Germinal center (tissue), 1 donor: ENCODE measurements around the gene HSPH1.
"Not testable (repeated sequence)": the region's sequence is repeated elsewhere in the genome, so short reads cannot be mapped to it uniquely, and the experiment has no call there.

Experiments
- DNase-seq: peaks from one replicate; pipeline ENCODE4 v3.0.0; 2012; ENCODE audit warnings: mixed read lengths, low spot score

The HSPH1 gene

GRCh38 chr13:31131470-31131961, 30.2 kb downstream of the HSPH1 start:
- no peak for DNase-seq

GRCh38 chr13:31129419-31129818, 32.3 kb downstream of the HSPH1 start:
- DNase-seq: no peak

DNA sequence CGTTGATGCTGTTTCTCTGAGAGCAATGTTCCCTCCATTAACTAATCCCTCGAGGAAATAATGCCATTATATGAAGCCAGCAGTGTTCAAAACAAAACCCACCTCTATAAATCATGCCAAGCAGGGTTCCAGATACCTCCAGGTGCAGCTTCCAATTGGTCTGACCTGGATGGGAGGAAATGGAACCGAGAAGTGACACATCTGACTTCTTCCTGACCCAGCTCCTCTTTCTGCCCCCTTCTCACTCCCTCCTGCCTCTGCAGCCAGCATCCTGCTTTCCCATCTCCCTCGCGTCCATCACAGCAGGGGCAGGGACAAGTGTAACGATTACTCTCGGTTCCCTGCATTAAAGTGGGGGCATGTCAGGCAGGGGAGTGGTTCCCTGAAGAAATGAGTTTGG, 37.5 kb downstream of the HSPH1 start:
- DNase-seq: no peak

DNA sequence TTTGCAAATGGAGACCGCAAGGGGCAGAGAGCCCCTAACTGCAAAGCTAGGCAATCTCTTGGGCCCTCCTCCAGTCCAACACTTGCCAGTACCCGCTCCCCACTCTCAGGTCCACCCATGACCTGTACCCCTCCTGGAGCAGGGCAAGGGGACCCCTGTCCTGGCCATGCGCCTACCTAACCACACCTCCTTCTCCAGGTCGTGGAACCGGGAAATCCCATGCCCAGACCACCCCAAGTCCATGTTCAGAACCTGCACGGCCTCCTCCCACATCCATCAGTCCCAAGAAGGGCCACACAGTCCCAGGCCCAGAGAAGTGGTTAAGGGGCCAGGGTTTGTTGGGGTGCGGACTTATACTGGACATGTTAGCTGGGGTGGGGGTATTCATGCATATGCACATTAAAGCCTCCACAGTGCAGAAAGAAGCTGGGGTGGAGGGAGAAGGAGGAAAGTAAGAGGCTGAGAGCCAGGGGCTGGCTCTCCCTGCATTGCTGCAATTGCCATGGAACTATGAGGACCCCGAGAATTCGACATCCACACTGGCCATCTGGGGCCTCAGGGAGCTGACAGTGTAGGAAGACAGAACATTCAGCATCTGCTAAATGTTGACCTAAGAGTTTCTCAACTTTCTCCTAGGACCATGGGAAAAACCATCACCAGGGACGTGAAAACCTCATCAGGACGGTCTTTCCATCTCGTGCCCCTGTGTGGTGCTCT, 39.0 kb downstream of the HSPH1 start:
- DNase-seq: no peak

DNA sequence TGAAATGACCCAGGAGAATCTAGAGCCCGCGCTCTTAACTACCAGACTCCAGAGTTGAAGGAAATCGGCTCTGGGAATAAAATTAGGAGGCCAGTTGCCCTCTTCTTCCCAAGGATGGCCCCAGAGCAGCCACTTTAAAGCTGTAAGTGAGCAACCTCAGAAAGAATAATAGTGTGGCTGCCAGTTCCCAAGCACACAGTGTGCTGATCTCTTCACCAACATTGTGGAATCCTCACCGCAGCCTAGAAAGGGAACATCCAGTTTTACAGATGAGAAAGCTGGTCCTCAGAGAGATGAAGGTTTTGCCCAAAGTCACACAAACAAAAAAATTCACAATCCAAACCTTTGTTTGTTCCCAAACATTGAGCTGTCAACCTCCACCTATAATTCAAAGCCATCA, 39.6 kb downstream of the HSPH1 start:
- DNase-seq: no peak

DNA sequence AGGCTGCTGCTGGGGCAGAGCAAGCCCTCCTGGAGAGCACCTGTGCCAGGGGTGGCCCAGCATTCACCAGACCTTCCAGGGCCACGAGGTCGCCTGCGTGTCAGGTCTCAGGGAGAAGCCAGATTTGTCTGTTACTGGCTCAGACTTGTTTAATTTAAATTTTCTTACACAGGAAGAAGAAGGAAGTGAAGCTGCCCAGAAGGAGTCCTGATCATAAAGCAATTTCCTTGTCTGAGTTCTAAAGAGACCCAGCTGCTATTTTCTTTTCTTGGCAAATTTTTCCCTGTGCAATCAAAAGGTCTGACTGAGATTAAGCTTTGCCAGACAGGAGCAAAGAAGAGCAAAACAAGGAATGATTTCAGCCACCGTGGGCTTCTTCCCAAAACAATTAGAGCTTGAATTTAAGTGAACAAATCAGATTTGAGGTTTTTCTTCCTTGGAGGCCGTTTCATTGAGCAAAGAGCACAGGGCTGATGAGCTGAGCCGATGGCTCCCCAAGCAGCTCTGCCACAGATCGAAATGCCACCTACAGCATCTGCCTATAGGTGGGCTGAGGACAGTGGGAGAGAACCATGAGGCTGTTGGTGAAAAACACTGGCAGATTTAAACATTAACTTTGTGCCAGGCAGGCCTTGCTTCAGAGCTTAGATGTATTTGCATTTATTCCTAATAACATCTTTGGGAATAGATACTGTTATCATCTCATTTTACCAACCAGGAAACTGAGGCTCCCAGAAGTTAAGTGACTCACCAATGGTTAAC, 40.1 kb downstream of the HSPH1 start:
- no peak for DNase-seq

DNA sequence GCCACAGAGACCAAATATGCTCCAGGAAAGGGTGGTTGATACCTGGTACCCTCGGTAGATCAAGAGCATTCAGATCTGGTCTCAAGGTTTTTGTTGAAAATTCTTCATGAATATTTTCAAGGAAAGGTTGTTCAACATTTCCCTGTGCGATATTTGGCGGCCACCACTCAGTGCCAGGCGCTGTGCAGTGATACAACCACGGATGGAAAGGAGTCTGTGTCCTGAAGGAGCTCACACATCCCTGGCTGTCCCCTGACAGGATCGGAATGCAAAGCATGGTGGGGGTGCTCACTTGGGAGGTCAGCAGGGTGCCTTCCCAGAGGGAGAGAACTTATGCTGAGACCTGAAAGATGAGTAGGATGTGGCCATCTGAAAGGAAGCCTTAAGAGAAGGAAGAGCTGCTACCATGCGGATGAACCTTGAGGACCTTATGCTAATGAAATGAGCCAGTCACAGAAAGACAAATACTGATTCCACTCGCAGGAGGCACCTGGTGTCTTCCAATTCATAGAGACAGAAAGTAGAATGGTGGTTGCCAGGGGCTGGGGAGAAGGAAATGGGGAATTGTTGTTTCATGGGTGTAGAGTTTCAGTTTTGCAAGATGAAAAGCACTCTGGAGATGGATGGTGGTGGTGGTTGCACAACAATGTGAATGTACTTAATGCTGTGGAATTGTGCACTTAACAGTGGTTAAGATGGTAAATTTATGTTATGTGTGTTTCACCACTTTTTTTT, 41.6 kb downstream of the HSPH1 start:
- no peak for DNase-seq

GRCh38 chr13:31119526-31119925, 42.2 kb downstream of the HSPH1 start:
- no peak for DNase-seq

DNA sequence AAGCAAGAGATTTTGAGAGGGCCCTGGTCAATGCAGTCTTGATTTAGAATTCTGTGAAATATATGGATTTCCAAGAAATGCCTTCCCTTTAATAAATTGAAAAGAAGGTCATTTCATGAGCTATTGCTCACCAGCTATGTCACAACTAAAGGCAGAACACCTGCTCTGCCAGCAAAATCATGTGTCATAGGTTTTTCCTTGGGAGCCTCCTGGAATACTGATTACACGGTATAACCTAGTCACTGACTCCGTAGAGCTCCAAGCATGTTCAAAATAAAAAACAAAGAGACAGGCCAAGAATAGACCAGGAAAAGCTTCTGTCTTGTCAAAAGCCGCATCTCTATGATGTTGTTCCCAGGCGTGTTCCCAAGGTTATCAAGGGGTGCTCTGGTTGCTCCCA, 45.5 kb downstream of the HSPH1 start:
- no peak for DNase-seq

GRCh38 chr13:31115616-31116015, 46.1 kb downstream of the HSPH1 start:
- DNase-seq: no peak

DNA sequence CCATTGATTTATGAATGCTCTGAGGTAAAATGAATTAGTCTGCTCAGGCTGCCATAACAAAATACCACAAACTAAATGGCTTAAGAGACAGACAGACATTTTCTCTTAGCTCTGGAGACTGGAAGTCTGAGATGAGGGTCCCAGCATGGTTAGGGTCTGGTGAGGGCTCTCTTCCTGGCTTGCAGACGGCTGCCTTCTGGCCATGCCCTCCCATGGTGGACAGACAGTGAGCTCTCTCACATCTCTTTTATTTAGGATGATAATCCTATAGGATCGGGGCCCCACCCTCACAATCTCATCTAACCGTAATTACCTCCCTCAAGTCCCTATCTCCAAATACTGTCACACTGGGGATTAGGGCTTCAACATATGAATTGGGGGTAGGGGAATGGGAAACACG, 47.1 kb downstream of the HSPH1 start:
- no peak for DNase-seq

DNA sequence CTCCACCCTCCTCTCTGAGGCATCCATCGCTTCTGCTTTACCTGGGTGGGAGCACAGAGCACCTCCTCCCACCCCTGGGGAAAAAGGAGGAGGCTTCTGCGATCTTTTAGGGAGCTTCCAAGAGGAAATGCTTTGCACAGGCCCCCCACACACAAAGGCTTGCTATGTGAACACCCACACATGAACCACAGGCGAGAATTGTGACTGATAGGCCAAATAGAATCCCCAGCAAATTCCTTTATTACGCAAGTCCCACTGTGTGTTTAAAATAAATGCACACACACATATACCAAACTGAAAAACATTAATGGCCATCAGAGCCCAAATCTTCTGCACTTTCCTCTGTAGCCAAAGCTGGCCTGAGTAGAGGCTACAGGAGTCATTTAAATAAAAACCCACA, 50.6 kb downstream of the HSPH1 start:
- DNase-seq: no peak

GRCh38 chr13:31110617-31111016, 51.1 kb downstream of the HSPH1 start:
- no peak for DNase-seq

- DNase-seq: no peak
These were observed 51.5 kb downstream of the HSPH1 start for GRCh38 chr13:31110169-31110568.

DNA sequence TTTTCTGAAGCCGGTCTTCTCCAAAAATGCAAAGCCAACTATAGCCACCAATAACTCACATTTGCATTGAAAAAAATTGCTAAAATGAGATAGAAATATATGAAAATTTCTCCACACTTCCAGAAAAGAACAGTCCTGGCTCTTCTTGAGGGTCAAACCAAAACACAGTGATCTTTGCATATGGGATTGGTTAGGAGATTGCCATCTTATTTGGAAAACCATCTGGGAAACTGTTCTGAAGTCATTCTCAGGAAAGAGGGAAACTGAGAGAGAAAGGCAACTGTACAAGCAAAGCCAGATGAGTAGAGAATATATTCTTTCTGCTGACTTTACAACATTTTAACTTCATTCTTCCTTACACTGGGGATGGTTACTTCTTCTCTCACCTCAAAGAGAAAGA, 54.6 kb downstream of the HSPH1 start:
- no peak for DNase-seq

- DNase-seq: no peak
These were observed 55.8 kb downstream of the HSPH1 start for GRCh38 chr13:31105856-31106255.

GRCh38 chr13:31105020-31105795, 56.5 kb downstream of the HSPH1 start:
- no peak for DNase-seq

GRCh38 chr13:31102905-31103304, 58.8 kb downstream of the HSPH1 start:
- DNase-seq: no peak

- no peak for DNase-seq
These were observed 60.1 kb downstream of the HSPH1 start for GRCh38 chr13:31101472-31102170.

DNA sequence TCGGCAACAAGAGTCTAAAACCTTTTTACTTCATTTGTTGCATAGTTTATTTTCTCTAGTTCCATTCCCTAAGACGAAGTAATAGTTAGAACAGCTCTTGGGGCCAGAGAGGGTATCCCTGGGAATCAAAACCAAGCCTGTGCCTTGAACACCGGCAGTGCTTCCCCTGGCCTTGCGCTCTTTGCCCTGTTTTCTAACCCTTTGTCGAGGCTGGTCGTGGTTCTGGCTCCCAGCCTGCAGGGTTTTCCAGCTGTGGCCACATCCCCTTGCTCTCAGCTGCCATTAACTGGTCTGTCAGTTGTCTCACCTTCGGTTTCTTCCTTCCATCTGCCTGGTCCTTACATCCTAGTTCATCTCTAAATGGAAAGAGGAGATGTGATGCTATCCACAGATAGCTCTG, 61.0 kb downstream of the HSPH1 start:
- no peak for DNase-seq

- not testable (repeated sequence) for DNase-seq
These were observed 63.7 kb downstream of the HSPH1 start for GRCh38 chr13:31097911-31098434.
